ENCODE results near the gene FAM174C. TPM values are rescaled to one million over a fixed set of nuclear protein-coding genes. Genes with fewer than 3 reads are reported as not detected.

FAM174C gene
- total and polyA plus RNA-seq, 2 experiments from 2014 or later: 31.2 to 34.4 TPM

GRCh38 chr19:1292419-1293151, 17.3 kb downstream of the FAM174C start:
- H3K9me3 ChIP-seq (ENCODE audit: low read depth): no peaks in the 10 kb centered on the region
- H3K36me3 ChIP-seq: no peaks in the 10 kb centered on the region
- peaks cover 6% of the 10 kb centered on the region for H3K27me3 ChIP-seq
- no peak for TF ChIP-seq CTCF (IDR thresholded peaks at IDR 0.05; ENCODE audit: low read depth, low read length)
- H3K27ac ChIP-seq: no peak overlapping the region
- H3K4me3 ChIP-seq: no peak overlapping the region
- DNase-seq (ENCODE audit: low read depth in 1 of 2, low spot score in 1 of 2): no peak
- no peaks in the 10 kb centered on the region for H3K4me1 ChIP-seq (ENCODE audit: low read depth)

GRCh38 chr19:1293782-1294604, 18.7 kb downstream of the FAM174C start:
- Histone ChIP-seq H3K27ac (no peak overlapping the region), H3K27me3 (peaks cover 6% of the 10 kb centered on the region), H3K36me3 (no peaks in the 10 kb centered on the region), H3K4me3 (no peak overlapping the region), H3K4me1 (ENCODE audit: low read depth) (no peaks in the 10 kb centered on the region), H3K9me3 (ENCODE audit: low read depth) (no peaks in the 10 kb centered on the region)
- TF ChIP-seq CTCF (IDR thresholded peaks at IDR 0.05; ENCODE audit: low read depth, low read length): no peak
- no peak for DNase-seq (ENCODE audit: low read depth in 1 of 2, low spot score in 1 of 2)

- H3K27ac ChIP-seq: no peak overlapping the region
- H3K9me3 ChIP-seq (ENCODE audit: low read depth): no peaks in the 10 kb centered on the region
- H3K4me1 ChIP-seq (ENCODE audit: low read depth): no peaks in the 10 kb centered on the region
- H3K36me3 ChIP-seq: no peaks in the 10 kb centered on the region
- no peak overlapping the region for H3K4me3 ChIP-seq
- DNase-seq (ENCODE audit: low read depth in 1 of 2, low spot score in 1 of 2): no peak
- H3K27me3 ChIP-seq: peaks cover 6% of the 10 kb centered on the region
- no peak for TF ChIP-seq CTCF (IDR thresholded peaks at IDR 0.05; ENCODE audit: low read depth, low read length)
These were observed 19.4 kb downstream of the FAM174C start for GRCh38 chr19:1294688-1295087.

- peak; percentile 26 to 36 for DNase-seq (ENCODE audit: low read depth in 1 of 2, low spot score in 1 of 2)
- Histone ChIP-seq H3K36me3 (no peaks in the 10 kb centered on the region), H3K4me1 (ENCODE audit: low read depth) (no peaks in the 10 kb centered on the region), H3K9me3 (ENCODE audit: low read depth) (no peaks in the 10 kb centered on the region), H3K4me3 (peak overlapping the region; percentile 23), H3K27me3 (peaks cover 6% of the 10 kb centered on the region), H3K27ac (no peak overlapping the region)
- TF ChIP-seq CTCF (IDR thresholded peaks at IDR 0.05; ENCODE audit: low read depth, low read length): no peak
These were observed 20.1 kb downstream of the FAM174C start for GRCh38 chr19:1295169-1296012.

DNA sequence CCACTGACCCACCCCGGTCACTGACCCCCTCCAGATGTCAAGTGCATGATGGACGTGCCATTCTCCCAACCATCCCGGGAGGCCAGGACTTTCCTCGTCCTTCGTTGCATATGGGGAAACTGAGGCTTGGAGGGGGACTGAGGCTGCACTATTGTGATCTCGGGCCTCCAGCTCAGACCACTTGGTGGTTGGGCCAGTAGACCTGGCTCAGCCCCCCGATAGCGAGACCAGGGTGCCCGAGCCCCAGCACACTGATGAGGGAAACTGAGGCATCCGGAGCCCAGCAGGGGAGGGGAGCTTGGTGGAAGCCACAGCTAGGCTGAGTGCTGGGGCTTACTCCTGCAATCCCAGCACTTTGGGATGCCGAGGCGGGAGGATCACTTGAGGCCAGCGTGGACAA, 20.7 kb downstream of the FAM174C start:
- H3K27ac ChIP-seq: no peak overlapping the region
- H3K27me3 ChIP-seq: peaks cover 6% of the 10 kb centered on the region
- H3K4me3 ChIP-seq: no peak overlapping the region
- H3K36me3 ChIP-seq: no peaks in the 10 kb centered on the region
- no peak for DNase-seq (ENCODE audit: low read depth in 1 of 2, low spot score in 1 of 2)
- no peaks in the 10 kb centered on the region for H3K4me1 ChIP-seq (ENCODE audit: low read depth)
- TF ChIP-seq CTCF (IDR thresholded peaks at IDR 0.05; ENCODE audit: low read depth, low read length): no peak
- H3K9me3 ChIP-seq (ENCODE audit: low read depth): no peaks in the 10 kb centered on the region

Measured in cardiac muscle cell (in vitro differentiated cells and primary cell).